Mucosa of gallbladder (tissue), 1 donor: ENCODE measurements around the gene RUNX1. TPM values are rescaled to one million over a fixed set of nuclear protein-coding genes. Genes with fewer than 3 reads are reported as not detected.

ENCODE experiments used
- DNase-seq: peaks from one replicate; pipeline ENCODE4 v3.0.0-alpha.2; 2020; ENCODE audit warnings: low spot score
- total RNA-seq: library from RNA; stranded (reverse); gene quantifications from one replicate; pipeline ENCODE4 v1.2.1, GENCODE V29; 2021
- donor health status: DM: no; HTN: no; CAD: no.

Gene RUNX1
- total RNA-seq, 1 donor from 2014 or later, result 35.1 TPM

DNA sequence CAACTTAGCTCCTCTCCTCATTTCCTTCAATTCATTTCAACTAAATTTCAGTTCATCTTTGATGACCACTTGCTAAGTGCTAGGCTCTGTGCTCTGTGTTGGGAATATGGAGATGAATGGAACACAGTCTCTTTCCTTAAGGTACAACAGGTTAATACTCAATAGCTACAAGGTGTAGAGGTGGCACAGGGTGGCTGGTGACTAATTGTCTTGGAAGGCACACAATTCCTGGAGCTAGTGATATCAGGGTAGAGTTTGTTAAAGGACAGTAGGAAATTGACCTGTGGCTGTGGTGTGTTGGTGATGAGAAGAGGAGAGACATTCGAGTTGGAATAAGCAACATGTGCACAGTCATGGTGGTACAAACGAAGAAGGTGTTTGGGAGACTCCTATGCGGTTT lies 124.9 kb downstream of the RUNX1 start:
- no peak for DNase-seq

DNA sequence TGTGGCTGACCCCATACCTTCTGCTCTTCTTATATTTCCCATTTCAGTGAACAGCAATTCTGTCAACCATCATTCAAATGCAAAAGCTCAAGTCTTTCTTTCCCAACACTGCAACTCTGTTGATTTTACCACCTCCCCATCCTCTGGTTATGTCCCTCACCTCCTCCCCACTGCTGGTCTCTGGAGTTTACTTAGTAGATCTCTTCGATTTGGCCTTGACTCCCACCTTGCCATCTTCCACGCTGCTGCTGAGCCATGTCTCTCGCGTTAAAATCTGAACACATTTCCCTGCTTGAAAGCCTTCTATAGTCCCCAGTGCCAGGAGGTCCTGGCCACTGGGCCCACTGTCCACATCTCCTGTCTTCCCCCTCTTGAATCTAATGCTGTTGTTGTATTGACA lies 125.5 kb downstream of the RUNX1 start:
- DNase-seq, result no peak

DNA sequence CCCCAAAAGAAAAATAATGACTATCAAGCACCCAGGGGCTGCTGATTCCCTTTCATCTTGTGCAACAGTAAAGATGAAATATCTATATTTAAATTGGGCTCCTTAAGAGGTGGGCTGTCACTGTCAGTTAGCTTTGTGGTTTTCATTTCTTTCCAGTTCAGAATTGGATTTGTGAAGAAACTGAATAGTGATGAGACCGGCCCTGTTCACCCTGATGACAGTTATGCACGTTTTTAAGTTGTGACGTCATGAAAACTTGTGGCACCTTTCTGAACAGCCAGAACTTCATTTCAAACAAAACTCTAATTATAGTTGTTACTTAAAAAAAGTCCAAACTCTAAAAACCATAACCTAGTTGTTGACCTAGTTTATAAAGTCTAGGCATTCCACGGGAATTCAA lies 125.9 kb downstream of the RUNX1 start:
- DNase-seq, result no peak

DNA sequence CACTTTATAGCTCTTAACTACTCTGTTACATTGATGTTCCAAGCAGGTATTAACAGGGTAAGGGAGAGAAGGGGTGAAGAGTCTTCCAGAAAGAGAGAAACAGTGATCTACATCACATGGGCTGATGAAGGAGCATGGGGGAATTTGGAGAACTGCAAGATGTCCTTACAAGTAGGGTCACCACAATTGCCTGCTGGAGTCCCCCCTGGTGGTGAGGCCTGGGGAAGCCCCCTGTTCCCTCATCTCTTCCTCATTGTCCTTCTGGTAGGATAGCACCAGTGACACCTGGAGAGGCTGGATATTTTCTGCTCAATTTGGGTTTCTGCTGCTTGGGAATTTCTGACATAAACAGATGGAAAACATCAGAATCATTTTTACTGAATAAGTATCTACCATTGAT lies 126.6 kb downstream of the RUNX1 start:
- no peak for DNase-seq

DNA sequence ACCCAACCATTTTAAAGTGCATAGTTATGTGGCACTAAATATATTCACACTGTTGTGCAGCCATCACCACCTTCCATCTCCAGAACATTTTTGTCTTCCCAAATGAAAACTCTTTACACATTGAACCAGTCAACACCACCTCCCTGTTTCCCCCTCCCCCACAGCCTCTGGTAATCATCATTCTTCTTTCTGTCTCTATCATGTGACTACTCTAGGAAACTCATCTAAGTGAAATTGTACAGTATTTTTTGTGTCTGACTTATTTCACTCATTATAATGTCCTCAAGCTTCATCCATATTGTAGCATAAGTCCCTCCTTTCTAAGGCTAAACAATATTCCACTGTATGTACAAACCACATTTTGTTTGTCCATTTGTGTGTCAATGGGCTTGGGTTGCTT lies 128.0 kb downstream of the RUNX1 start:
- DNase-seq, result no peak

DNA sequence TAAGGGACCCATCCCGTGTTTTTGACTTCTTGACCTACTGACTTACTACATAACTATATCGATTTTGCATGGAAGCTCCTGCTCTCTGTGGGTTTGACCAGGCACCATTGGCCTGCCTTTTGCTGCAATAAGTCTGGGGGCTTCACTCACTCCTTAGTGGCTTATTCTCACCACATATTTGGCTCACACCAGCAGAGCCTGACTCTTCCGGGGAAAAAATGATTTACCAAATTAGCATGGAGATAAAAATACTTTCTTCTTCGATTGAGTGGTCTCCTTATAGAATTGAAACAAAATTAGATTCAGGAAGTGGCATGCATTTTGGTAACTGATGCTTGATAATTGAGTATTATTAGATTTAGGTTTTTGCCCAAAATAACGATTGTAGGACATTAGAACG lies 129.7 kb downstream of the RUNX1 start:
- DNase-seq, result no peak

DNA sequence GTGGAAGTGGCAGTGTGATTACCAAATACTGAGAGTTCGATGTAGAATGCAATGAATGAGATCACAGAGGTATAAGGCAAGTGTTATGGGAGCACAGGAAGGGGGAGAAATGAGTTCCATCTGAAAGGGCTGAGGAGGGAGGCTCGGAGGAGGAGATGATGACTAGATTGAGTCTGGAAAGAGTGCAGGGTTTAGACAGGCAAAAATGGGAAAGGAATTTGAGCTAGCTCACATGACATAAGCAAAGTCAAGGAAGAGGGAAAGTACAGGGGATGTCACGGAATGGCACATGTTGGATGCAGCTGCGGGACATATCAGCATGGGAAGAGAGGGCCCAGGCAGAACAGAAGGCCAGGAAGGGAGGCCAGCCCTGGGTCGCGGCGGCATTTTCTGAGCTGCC lies 132.7 kb downstream of the RUNX1 start:
- DNase-seq, result no peak

DNA sequence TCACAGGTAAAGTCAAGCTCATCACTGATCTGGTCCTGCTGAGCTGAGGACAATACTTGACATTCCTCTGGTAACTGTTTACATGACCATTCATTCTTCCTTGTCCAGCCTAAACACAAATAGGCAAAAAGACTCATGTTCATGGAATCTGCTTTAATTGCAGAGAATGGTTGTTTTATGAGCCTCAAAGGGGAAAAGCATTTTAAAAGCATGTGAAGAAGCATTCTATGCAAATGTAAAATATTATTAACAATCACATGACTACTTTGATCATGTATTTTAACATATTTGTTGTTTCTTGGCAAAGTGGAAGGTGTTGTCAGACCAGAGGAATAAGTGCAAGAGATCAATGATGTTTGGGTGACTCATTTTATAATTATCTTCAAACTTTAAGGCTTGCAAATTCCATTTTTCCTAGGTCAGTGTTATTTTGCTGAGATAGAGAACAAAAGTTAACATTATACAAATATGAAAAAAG lies 133.7 kb downstream of the RUNX1 start:
- DNase-seq, result no peak

DNA sequence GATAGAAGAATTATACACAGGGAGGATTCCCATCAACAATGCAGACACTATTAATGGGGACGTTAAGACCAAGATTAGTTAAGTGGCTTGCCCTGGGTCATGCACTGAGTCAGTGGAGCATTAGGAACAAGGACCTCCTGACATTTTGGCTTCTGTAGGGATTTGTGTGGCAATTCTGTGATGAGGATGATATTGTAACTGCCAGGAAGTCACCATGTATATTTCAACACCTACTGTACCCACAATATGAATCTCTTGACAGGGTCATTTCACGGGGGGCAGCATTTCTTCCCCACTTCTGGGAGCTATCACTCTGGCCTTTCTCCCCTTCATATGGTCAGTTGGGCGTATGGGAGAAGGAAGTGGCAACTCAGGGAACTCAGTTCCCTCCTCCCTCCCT lies 134.9 kb downstream of the RUNX1 start:
- DNase-seq, result no peak

DNA sequence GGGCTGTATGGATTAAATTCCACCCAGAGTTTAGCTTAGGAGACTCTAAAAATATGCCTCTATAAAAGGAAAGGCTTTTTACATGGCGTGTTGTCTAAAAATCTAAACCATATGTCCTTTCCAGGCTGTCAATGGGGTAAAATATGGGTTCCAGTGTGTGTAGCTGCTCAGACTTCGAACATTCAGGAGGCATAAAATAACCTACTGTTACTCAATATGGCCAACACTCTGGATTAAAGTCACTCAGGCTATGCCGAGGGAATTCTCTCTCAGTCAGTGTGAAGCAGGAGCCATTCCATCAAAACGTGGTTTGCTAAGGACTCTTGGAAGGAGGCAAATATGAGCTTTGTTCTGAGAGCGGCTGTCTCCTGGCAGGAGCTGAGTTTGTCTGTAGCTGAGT lies 135.3 kb downstream of the RUNX1 start:
- no peak for DNase-seq

DNA sequence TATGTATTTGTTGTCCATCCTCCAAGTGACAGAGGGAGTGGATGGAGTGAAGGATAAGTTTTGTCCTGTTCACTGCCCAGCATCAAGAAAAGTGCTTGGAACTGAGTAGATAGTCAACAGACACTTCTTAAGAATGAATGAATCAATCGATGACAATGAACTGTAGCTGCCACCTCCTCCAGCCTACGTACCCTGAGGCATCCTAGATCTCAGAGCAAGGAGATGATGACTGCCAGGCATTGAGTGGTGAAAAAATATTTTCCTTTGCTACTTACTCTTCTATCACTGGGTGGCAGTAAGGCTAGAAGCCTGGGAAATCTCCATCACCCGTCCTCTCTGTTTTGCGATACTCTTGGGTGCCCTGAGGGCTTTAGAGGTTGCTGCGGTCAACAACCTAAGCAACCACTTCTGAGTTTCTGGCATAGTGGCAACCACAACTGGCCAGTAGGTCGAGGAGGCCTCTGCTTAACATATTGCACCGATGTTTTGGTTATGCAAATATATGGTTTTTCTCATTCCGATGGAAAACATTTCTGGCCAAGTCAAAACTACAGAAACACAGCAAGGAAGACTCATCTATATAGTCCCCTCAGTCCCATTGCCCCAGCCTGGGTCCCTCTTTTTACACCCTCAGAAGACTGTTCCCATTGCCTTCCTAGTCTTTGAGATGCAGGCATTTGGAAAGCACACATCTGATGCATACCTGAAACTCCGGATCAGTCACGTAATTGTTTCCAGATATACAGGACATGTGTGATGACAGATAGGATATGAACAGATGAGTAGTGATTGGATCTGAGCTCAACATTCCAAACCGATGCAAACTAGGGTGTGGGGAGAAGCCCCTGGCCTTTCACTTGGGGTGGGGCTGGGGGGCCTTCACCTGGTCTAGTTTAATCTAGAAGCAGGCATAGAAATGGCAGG lies 136.8 kb downstream of the RUNX1 start:
- no peak for DNase-seq

DNA sequence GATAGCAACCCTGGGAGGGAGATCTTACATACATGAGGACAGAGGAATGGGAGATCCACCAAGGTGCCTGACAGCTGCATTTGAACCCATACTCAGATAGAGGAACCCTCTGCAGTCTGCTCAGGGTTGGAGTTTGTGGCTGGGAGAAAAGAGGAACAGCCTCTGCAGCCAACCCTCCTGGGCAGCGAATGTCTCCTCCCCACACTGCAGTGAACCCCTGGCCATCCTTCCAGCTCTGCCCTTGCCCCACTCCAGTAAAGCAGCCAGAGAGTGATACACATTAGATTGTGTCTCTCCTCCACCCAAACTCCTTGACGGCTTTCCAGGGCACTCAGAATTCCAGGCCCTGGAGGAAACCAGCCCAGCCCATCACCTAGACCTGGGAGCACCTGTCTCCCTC lies 137.7 kb downstream of the RUNX1 start:
- peak; percentile 14 for DNase-seq

DNA sequence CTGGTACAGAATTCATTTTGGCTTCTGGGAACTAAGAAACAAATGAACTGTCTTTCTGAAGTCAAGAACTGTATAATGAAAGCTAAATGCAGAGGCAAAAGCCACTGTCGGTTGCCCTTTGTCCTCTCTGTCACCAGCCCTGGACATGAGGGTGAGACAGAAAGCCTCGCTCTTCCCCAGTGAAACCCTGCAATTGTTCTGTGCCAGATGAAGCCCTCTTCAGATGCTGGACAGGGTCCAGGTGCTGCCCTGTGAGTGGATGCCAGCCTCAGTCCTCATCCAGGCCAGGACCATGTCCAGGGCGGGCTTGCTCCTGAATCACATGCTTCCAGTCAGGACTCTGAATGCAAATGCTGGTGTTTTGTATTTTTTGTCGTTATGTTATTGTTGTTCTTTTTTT lies 138.7 kb downstream of the RUNX1 start:
- DNase-seq, result no peak

DNA sequence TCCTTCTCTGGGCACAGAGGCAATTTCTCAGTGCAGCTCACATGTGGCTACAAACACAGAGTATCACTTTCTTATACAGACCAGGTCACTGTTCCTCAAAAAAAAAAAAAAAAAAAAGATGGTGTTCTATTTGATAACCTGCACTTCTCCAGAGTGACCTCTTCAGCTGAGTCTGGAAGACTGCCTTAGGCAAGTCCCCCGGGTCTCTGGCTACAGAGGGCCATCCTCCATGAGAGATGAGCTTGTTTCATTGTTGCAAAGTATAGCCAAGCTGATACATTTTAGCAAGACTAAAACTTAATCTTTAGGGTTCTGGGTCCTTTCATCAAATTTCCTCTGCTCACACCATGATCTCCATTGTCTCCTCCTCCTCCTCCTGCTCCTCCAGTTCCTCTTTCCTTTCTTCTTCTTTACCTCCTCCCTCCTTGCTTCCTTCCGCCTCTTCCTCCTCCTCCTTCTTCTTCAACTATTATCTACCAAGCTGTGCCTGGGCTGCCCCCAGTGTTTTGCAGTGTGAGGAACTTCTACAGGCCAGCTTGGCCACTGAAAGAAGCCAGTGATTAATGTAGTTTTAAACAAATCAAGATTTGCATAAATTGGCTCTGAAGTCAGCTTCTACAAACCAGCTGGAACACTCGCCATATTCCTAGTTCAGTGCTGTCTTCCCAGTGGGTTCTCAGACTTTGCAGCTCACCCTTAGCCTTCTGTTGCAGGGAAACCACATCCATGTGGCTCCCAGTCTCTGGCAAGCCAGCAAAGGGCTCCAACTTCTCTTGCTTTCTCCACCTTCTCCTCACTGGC lies 139.4 kb downstream of the RUNX1 start:
- DNase-seq, result no peak

DNA sequence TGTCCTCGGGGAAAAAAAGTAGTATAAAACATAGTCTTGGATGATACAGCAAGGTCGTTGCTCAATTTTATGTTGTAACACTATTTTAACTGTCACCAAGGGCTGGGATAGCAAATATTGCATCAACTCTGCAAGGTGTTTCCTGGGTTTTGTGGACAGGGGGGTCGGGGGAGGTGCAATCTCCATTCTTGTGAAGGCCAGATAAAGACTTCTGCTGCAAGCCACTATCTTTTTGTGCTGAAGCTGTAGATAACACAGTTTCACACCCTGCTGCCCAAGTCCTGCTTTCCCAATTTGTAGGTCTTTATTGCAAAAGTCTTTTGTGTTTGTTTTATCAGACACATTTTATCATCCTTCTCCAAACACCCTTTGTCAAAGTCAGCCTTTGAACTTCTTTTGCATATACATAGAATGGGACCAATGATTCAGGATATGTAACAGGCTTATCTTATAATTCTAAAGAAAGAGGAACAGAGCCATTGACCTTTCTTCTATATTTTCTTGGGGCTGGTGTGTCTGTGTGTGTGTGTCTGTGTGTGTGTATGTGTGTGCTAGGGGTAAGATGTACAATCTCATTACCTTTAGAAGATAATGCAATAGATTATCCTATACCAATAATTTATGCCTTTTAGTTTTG lies 140.6 kb downstream of the RUNX1 start:
- DNase-seq, result no peak

DNA sequence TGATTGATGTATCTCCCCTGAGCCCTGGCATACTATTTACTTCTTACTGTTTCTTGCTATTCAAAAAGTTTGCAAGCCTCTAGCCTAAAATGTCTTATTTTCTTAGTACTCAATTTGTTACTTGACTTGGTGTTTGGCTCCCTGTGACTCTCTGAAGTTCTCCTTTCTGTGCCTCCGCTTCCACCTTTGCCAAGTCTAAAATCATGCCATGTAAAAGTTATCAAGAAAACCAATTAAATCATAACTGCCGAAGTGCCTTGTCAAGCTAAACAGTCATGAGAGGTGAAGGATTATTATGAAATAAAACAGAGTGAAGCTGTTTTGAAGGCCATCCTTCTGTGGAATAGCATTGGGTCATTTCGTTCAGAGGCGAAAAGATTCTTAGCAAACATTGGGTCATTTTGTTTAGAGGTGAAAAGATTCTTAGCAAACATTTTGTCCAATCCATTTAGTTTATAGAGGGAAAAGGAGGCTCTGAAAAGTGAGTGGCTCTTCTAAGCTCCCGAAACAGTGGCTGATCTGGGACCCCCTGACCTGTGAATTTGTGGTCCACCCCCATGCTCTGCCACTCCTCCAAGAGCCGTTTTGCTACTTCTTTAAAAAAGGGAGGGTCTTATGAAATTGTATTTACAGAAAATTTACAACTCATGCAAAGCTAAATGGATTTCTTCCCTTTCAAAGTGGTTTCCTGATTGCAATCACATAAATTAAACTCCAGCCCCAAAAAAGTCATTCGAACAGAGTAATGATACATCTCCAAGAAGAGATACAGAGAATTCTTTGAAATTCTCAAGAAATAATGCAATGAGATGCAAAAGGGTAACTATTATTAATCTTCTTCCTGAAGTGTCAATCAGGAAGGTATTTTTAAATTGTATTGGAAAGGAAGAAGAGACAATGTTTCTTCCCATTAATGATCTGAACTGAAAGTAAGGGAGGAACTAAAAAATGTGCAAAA lies 141.4 kb downstream of the RUNX1 start:
- DNase-seq, result no peak

DNA sequence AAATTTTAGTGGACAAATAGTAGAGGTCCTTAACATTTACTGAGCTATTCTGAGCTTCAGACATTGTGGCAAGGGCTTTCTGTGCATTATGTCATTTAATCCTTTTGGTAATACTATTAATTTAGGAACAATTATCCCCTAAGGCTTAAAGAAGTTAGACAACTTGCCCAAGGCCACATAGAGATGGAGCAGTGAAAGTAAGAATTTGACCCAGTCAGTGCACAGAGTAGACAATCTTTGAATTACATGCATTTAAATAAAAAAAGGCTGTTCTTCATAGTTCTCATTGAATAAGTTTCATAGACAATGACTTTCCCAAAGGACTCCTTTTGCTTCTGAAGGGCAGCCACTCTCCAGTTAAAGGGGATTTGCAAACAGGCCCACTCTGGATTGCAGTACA lies 142.7 kb downstream of the RUNX1 start:
- no peak for DNase-seq

DNA sequence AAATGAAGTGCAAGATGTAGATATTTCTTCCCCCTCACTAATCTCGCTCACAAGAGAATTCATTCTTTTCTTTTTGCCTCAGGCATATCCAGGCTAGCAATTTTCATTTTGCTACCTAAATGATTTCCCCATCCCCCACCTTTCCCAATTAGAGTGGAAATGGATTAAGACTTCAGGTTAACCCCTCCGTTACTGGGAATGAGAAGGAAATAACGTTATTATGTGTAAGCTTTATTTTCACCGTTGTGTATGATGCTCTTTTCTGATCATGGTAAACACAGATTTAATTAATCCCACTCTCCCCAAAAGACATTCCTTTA lies 143.9 kb downstream of the RUNX1 start:
- DNase-seq, result no peak

DNA sequence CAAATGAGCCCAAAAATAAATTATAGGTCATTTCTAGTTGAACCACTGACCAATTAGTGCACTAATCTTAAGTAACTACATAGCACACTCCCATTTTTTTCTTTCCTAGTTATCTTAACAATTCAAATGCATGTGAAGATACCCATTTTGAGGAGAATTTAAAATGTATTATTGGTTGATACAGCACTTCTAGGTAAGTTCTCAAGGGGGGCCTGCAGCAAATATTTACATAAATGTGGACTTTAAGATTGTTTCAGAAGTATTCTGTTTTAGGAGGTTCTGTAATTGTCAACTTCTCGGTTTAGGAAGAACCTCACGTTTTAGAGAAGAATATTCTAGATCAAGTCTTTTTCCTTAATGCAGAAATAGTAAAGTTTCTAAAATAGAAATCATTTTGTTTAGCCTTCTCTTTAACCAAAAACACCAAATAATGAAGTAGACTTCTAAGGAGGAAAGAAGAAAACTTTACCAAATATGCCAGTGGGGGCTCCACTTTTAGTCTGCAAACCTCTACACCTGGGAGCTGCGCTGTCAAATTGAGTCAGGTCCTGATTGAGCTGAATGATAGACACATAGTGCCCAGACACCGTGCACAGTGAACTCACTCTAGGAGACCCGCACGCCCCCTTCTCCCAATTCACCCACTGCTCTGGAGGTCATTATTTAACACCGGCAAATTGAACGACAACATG lies 144.4 kb downstream of the RUNX1 start:
- no peak for DNase-seq

DNA sequence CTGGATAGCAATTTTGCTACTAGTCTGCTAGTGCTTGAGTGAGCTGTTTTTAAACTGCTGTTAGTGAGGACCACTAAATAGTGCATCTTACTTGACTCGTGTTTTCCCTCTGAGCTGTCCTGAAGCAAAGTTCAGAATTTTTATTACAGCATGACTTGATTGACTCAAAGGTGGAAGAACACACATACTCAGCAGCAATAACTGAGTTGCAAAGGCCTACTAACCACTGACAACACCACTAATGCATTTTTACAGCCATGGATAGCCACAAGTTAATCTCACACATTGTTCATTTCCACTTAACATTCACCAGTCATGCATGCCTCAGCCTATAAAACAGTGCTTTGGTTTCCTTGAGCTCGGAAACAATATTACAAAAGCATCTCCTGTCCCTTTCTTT lies 148.7 kb downstream of the RUNX1 start:
- DNase-seq, result no peak

DNA sequence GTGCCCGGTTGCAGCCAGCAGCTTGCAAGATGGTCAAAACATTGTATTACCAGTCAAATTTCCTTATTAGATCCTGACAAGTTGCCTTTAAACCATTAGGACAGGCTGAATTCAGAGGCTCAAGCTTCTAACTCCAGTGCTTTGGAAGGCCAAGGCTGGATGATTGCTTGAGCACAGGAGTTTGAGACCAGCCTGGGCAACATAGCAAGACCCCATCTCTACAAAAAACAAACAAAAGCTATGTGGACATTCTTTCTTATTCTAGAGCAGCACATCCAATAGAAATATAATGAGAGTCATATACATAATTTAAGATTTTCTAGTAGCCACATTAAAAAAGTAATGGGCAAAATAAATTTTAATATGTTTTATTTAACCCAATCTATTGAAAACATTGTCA lies 149.3 kb downstream of the RUNX1 start:
- DNase-seq, result no peak
